Hepatocyte (in vitro differentiated cells): ENCODE results near the gene CNDP1. TPM values are rescaled to one million over a fixed set of nuclear protein-coding genes. Genes with fewer than 3 reads are reported as not detected.

Source experiments
- DNase-seq: peaks from one replicate; pipeline ENCODE4 v3.0.0-alpha.2; 2016; ENCODE audit warnings: low spot score
- H2AFZ ChIP-seq: fragments of 200-600 bp; sonication (generic); 2 replicates; pipeline ENCODE4 v1.6.0; 2016; ENCODE audit warnings: antibody characterized with exemption, mild to moderate bottlenecking
- H3K27ac ChIP-seq: fragments of 200-600 bp; sonication (generic); 2 replicates; pipeline ENCODE4 v1.5.1; 2016; ENCODE audit warnings: mild to moderate bottlenecking
- H3K27me3 ChIP-seq: fragments of 200-600 bp; sonication (generic); 2 replicates; pipeline ENCODE4 v1.6.1; 2016
- H3K36me3 ChIP-seq: fragments of 200-600 bp; sonication (generic); replicated peaks from 2 replicates; pipeline ENCODE4 v1.5.1; 2016; ENCODE audit warnings: low read depth; ENCODE audit not compliant: insufficient read depth
- H3K4me1 ChIP-seq: fragments of 200-600 bp; sonication (generic); 2 replicates; pipeline ENCODE4 v1.5.1; 2016; ENCODE audit warnings: mild to moderate bottlenecking, moderate library complexity; ENCODE audit not compliant: insufficient read depth
- H3K4me2 ChIP-seq: fragments of 200-600 bp; sonication (generic); 2 replicates; pipeline ENCODE4 v1.6.0; 2016
- H3K4me3 ChIP-seq: fragments of 200-600 bp; sonication (generic); 2 replicates; pipeline ENCODE4 v1.5.1; 2016; ENCODE audit warnings: mild to moderate bottlenecking
- H3K79me2 ChIP-seq: fragments of 200-600 bp; sonication (generic); 2 replicates; pipeline ENCODE4 v1.6.0; 2017; ENCODE audit warnings: mild to moderate bottlenecking
- H3K9me2 ChIP-seq: fragments of 200-600 bp; sonication (generic); replicated peaks from 2 replicates; pipeline ENCODE4 v1.6.0; 2017; ENCODE audit warnings: mild to moderate bottlenecking; ENCODE audit not compliant: insufficient read depth
- H3K9me3 ChIP-seq: fragments of 200-600 bp; sonication (generic); 2 replicates; pipeline ENCODE4 v1.5.1; 2016; ENCODE audit warnings: low read depth, mild to moderate bottlenecking
- H4K20me1 ChIP-seq: fragments of 200-600 bp; sonication (generic); 2 replicates; pipeline ENCODE4 v1.6.0; 2016; ENCODE audit warnings: mild to moderate bottlenecking; ENCODE audit not compliant: insufficient read depth, poor library complexity, severe bottlenecking
- CTCF ChIP-seq: fragments of 200-600 bp; sonication (generic); IDR thresholded peaks from 2 replicates; pipeline ENCODE4 v1.5.1; 2016; ENCODE audit warnings: antibody characterized with exemption, mild to moderate bottlenecking; ENCODE audit not compliant: poor library complexity
- EZH2 ChIP-seq: fragments of 200-600 bp; sonication (generic); IDR thresholded peaks from 2 replicates; pipeline ENCODE4 v1.6.1; 2016; ENCODE audit warnings: antibody characterized with exemption, mild to moderate bottlenecking, borderline replicate concordance
- EZH2phosphoT487 ChIP-seq: fragments of 200-600 bp; sonication (generic); IDR thresholded peaks from one replicate; pipeline ENCODE4 v1.6.1; 2018; ENCODE audit warnings: antibody characterized with exemption, mild to moderate bottlenecking, low read depth, moderate library complexity; ENCODE audit not compliant: unreplicated experiment, severe bottlenecking
- WGBS: methylation state at CpG from one replicate; pipeline ENCODE4 v1.1.6; 2016; ENCODE audit warnings: low lambda C conversion rate; ENCODE audit errors: missing lambda C conversion rate; 5-methylcytosine and 5-hydroxymethylcytosine counted together
- polyA plus RNA-seq: library from polyadenylated mRNA; unstranded; fragments of >200 nt; fragmentation: Nextera tagmentation; extraction: Ambion mirVana; gene quantifications from 2 replicates; pipeline ENCODE4 v1.2.1, GENCODE V29; 2016
- total RNA-seq: library from RNA; depleted of rRNA; stranded (reverse); fragments of >200 nt; gene quantifications from 2 replicates; pipeline ENCODE4 v1.2.3, GENCODE V29; 2014

Gene CNDP1
- total and polyA plus RNA-seq, 2 experiments from 2014 or later, result 0.74 TPM; not detected in 1

- no peak overlapping the region for H3K27ac ChIP-seq
- H3K4me1 ChIP-seq, result peaks cover 21% of the 10 kb centered on the region
- no peaks in the 10 kb centered on the region for H3K79me2 ChIP-seq
- no peaks in the 10 kb centered on the region for H3K9me3 ChIP-seq
- no peak overlapping the region for H2AFZ ChIP-seq
- H3K36me3 ChIP-seq, result no peaks in the 10 kb centered on the region
- H3K27me3 ChIP-seq, result no peaks in the 10 kb centered on the region
- no peaks in the 10 kb centered on the region for H3K9me2 ChIP-seq
- H4K20me1 ChIP-seq, result no peaks in the 10 kb centered on the region
- no peak for DNase-seq
- WGBS, result 70% methylated on average over 8 of the region's 8 CpGs
- no peak overlapping the region for H3K4me2 ChIP-seq
- H3K4me3 ChIP-seq, result no peak overlapping the region
- TF ChIP-seq EZH2phosphoT487 (no peak), EZH2 (no peak), CTCF (no peak)
These were observed 45.4 kb upstream of the CNDP1 start for GRCh38 chr18:74488864-74489263.

- H3K36me3 ChIP-seq, result no peaks in the 10 kb centered on the region
- no peak for DNase-seq
- no peaks in the 10 kb centered on the region for H3K9me2 ChIP-seq
- no peaks in the 10 kb centered on the region for H3K27me3 ChIP-seq
- no peaks in the 10 kb centered on the region for H4K20me1 ChIP-seq
- H3K4me1 ChIP-seq, result peaks cover 15% of the 10 kb centered on the region
- H3K4me3 ChIP-seq, result no peak overlapping the region
- no peak for TF ChIP-seq CTCF
- TF ChIP-seq EZH2, result no peak
- no peak for TF ChIP-seq EZH2phosphoT487
- H2AFZ ChIP-seq, result no peak overlapping the region
- H3K4me2 ChIP-seq, result no peak overlapping the region
- WGBS, result 30% methylated on average over 7 of the region's 7 CpGs
- no peaks in the 10 kb centered on the region for H3K9me3 ChIP-seq
- H3K27ac ChIP-seq, result no peak overlapping the region
- H3K79me2 ChIP-seq, result no peaks in the 10 kb centered on the region
These were observed 44.6 kb upstream of the CNDP1 start for GRCh38 chr18:74489676-74490075.

- no peak overlapping the region for H3K27ac ChIP-seq
- WGBS, result 96% methylated on average over 3 of the region's 3 CpGs
- H3K79me2 ChIP-seq, result peaks cover 6% of the 10 kb centered on the region
- no peak overlapping the region for H3K4me3 ChIP-seq
- peaks cover 3% of the 10 kb centered on the region for H3K4me1 ChIP-seq
- H3K9me2 ChIP-seq, result no peaks in the 10 kb centered on the region
- H4K20me1 ChIP-seq, result no peaks in the 10 kb centered on the region
- no peak overlapping the region for H3K4me2 ChIP-seq
- no peaks in the 10 kb centered on the region for H3K9me3 ChIP-seq
- no peaks in the 10 kb centered on the region for H3K36me3 ChIP-seq
- no peak overlapping the region for H2AFZ ChIP-seq
- no peaks in the 10 kb centered on the region for H3K27me3 ChIP-seq
- DNase-seq, result no peak
- TF ChIP-seq CTCF, result no peak
These were observed 42.0 kb upstream of the CNDP1 start for GRCh38 chr18:74492259-74492658.

- Histone ChIP-seq H3K4me3 (no peak overlapping the region), H3K4me1 (peaks cover 14% of the 10 kb centered on the region), H3K9me2 (no peaks in the 10 kb centered on the region), H3K27me3 (no peaks in the 10 kb centered on the region), H2AFZ (no peak overlapping the region), H3K9me3 (no peaks in the 10 kb centered on the region), H3K4me2 (no peak overlapping the region), H3K27ac (no peak overlapping the region), H3K36me3 (no peaks in the 10 kb centered on the region), H4K20me1 (no peaks in the 10 kb centered on the region), H3K79me2 (peaks cover 20% of the 10 kb centered on the region)
- 33% methylated on average over 1 of the region's 1 CpG for WGBS
- peak; percentile 75 for DNase-seq
- TF ChIP-seq CTCF, result peak; percentile 77
- TF ChIP-seq EZH2phosphoT487, result no peak
- no peak for TF ChIP-seq EZH2
These were observed 40.6 kb upstream of the CNDP1 start for GRCh38 chr18:74493689-74494088.
